LoVo (cell line): ENCODE measurements around the gene PDGFC.
"Not testable (repeated sequence)": the region's sequence is repeated elsewhere in the genome, so short reads cannot be mapped to it uniquely, and the experiment has no call there.

Source experiments
- DNase-seq: peaks from one replicate; pipeline ENCODE4 v3.0.0-alpha.2; 2016; ENCODE audit warnings: low spot score

The PDGFC gene

GRCh38 chr4:156950948-156951347 is 20.7 kb downstream of the PDGFC start:
- DNase-seq = no peak

GRCh38 chr4:156950090-156950489 is 21.5 kb downstream of the PDGFC start:
- no peak for DNase-seq

GRCh38 chr4:156949373-156949814 is 22.2 kb downstream of the PDGFC start:
- peak; percentile 20 for DNase-seq

- no peak for DNase-seq
These were observed 22.9 kb downstream of the PDGFC start for GRCh38 chr4:156948738-156949137.

GRCh38 chr4:156948133-156948532 is 23.5 kb downstream of the PDGFC start:
- DNase-seq = no peak

- DNase-seq = peak; percentile 41
These were observed 24.8 kb downstream of the PDGFC start for GRCh38 chr4:156946516-156947424.

GRCh38 chr4:156945532-156945931 is 26.1 kb downstream of the PDGFC start:
- no peak for DNase-seq

- no peak for DNase-seq
These were observed 28.6 kb downstream of the PDGFC start for GRCh38 chr4:156942991-156943390.

GRCh38 chr4:156941940-156942548 is 29.6 kb downstream of the PDGFC start:
- DNase-seq = peak; percentile 27

- no peak for DNase-seq
These were observed 31.8 kb downstream of the PDGFC start for GRCh38 chr4:156939801-156940200.

GRCh38 chr4:156939139-156939538 is 32.5 kb downstream of the PDGFC start:
- no peak for DNase-seq

- DNase-seq = no peak
These were observed 37.4 kb downstream of the PDGFC start for GRCh38 chr4:156934259-156934635.

- DNase-seq = no peak
These were observed 37.9 kb downstream of the PDGFC start for GRCh38 chr4:156933633-156934258.

GRCh38 chr4:156932360-156932759 is 39.2 kb downstream of the PDGFC start:
- not testable (repeated sequence) for DNase-seq

- peak; percentile 83 for DNase-seq
These were observed 40.3 kb downstream of the PDGFC start for GRCh38 chr4:156931267-156931666.

- DNase-seq = no peak
These were observed 42.1 kb downstream of the PDGFC start for GRCh38 chr4:156929386-156930105.

GRCh38 chr4:156924774-156925315 is 46.8 kb downstream of the PDGFC start:
- DNase-seq = no peak

GRCh38 chr4:156923525-156923924 is 48.1 kb downstream of the PDGFC start:
- no peak for DNase-seq

GRCh38 chr4:156915221-156915620 is 56.4 kb downstream of the PDGFC start:
- no peak for DNase-seq

- DNase-seq = no peak
These were observed 58.4 kb downstream of the PDGFC start for GRCh38 chr4:156913234-156913633.

GRCh38 chr4:156909010-156909409 is 62.6 kb downstream of the PDGFC start:
- no peak for DNase-seq

GRCh38 chr4:156906325-156906724 is 65.3 kb downstream of the PDGFC start:
- no peak for DNase-seq
